Calu3 (cell line): ENCODE results near the gene CLASP1. TPM values are rescaled to one million over a fixed set of nuclear protein-coding genes. Genes with fewer than 3 reads are reported as not detected.

Experiments used
- BruUV-seq: library from RNA; stranded (reverse); fragments of 400-500 nt; replicated peaks from 2 replicates; lab custom pipeline; 2021; lab: Mats Ljungman, UMichigan
- CTCF ChIA-PET: fragments of 300-600 bp; sonication (Branson Sonifier 250); formaldehyde crosslinking; loops from one replicate; lab custom pipeline; 2022; ENCODE audit warnings: antibody characterized with exemption; lab: Charles Lee
- DNase-seq: peaks from one replicate; pipeline ENCODE4 v3.0.0; 2022
- H3K27ac Mint-ChIP-seq: one replicate; pipeline ENCODE4 v1.8.0; 2022; ENCODE audit warnings: mixed read lengths; ENCODE audit not compliant: unreplicated experiment
- H3K27me3 Mint-ChIP-seq: one replicate; pipeline ENCODE4 v1.8.0; 2022; ENCODE audit warnings: mixed read lengths; ENCODE audit not compliant: unreplicated experiment
- H3K36me3 Mint-ChIP-seq: one replicate; pipeline ENCODE4 v1.8.0; 2022; ENCODE audit warnings: mild to moderate bottlenecking, moderate library complexity, mixed read lengths; ENCODE audit not compliant: insufficient read depth, unreplicated experiment
- H3K4me1 Mint-ChIP-seq: one replicate; pipeline ENCODE4 v1.8.0; 2022; ENCODE audit warnings: mild to moderate bottlenecking, low read depth, mixed read lengths; ENCODE audit not compliant: unreplicated experiment
- H3K4me3 Mint-ChIP-seq: one replicate; pipeline ENCODE4 v1.8.0; 2022; ENCODE audit warnings: mild to moderate bottlenecking, low read depth, moderate library complexity, mixed read lengths; ENCODE audit not compliant: unreplicated experiment
- H3K9me3 Mint-ChIP-seq: one replicate; pipeline ENCODE4 v1.8.0; 2022; ENCODE audit warnings: low read depth, mixed read lengths; ENCODE audit not compliant: unreplicated experiment
- intact Hi-C: fragments of 100-400 bp; cut with micrococcal nuclease; formaldehyde crosslinking; loops from one replicate; pipeline ENCODE4 v1.10.0; 2022; ENCODE audit not compliant: unreplicated experiment
- total RNA-seq: library from RNA; stranded (reverse); gene quantifications from 2 replicates; pipeline ENCODE4 v1.2.3, GENCODE V29; 2022
- TF ChIP-seq, protein P1 (sequence below): fragments of 200-600 bp; IDR thresholded peaks from one replicate; pipeline ENCODE4 v1.8.0; 2022; ENCODE audit warnings: antibody characterized with exemption; ENCODE audit not compliant: unreplicated experiment

CLASP1 gene
- total RNA-seq, 1 experiment from 2014 or later = 59.7 TPM

DNA sequence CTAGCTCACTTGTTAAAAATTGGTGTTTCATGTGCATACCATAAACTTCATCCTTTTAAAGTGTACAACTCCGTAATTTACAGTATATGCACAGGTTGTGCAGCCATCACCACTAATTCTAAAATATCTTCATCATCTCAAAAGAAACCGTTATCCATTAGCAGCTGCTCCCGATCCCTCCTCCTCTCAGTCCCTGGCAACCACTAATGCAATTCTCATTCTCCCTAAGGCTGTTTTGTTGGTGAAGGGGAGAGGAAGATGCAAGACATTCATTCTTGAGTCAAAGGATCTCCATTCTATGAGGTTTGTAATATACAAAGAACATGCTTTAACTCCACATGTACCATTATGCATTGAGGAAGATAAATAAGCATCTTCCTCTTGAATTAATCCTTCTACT, 70.0 kb downstream of the CLASP1 start:
- H3K27me3 Mint-ChIP-seq = no peaks in the 10 kb centered on the region
- BruUV-seq = no TSS peak
- H3K9me3 Mint-ChIP-seq = no peaks in the 10 kb centered on the region
- CTCF ChIA-PET = interaction anchor here (0.6 kb wide), 1 partner anchor 683 kb away, joined by 13 read pairs; no protein-coding TSS in a partner anchor
- peaks cover 9% of the 10 kb centered on the region for H3K4me1 Mint-ChIP-seq
- TF ChIP-seq, protein P1, sequence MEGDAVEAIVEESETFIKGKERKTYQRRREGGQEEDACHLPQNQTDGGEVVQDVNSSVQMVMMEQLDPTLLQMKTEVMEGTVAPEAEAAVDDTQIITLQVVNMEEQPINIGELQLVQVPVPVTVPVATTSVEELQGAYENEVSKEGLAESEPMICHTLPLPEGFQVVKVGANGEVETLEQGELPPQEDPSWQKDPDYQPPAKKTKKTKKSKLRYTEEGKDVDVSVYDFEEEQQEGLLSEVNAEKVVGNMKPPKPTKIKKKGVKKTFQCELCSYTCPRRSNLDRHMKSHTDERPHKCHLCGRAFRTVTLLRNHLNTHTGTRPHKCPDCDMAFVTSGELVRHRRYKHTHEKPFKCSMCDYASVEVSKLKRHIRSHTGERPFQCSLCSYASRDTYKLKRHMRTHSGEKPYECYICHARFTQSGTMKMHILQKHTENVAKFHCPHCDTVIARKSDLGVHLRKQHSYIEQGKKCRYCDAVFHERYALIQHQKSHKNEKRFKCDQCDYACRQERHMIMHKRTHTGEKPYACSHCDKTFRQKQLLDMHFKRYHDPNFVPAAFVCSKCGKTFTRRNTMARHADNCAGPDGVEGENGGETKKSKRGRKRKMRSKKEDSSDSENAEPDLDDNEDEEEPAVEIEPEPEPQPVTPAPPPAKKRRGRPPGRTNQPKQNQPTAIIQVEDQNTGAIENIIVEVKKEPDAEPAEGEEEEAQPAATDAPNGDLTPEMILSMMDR = no peak
- no peak overlapping the region for H3K4me3 Mint-ChIP-seq
- intact Hi-C loops = no loop called here
- DNase-seq = no peak
- no peak overlapping the region for H3K27ac Mint-ChIP-seq
- no peaks in the 10 kb centered on the region for H3K36me3 Mint-ChIP-seq

GRCh38 chr2:121577381-121577780, 71.9 kb downstream of the CLASP1 start:
- no peak overlapping the region for H3K4me3 Mint-ChIP-seq
- no TSS peak for BruUV-seq
- peaks cover 9% of the 10 kb centered on the region for H3K4me1 Mint-ChIP-seq
- no peaks in the 10 kb centered on the region for H3K27me3 Mint-ChIP-seq
- peaks cover 6% of the 10 kb centered on the region for H3K36me3 Mint-ChIP-seq
- no peak for DNase-seq
- H3K9me3 Mint-ChIP-seq = no peaks in the 10 kb centered on the region
- TF ChIP-seq, protein P1 = no peak
- intact Hi-C loops = no loop called here
- CTCF ChIA-PET = interaction anchor here (2.1 kb wide), 1 partner anchor 10 kb away, joined by 5 read pairs; no protein-coding TSS in a partner anchor
- H3K27ac Mint-ChIP-seq = no peak overlapping the region

DNA sequence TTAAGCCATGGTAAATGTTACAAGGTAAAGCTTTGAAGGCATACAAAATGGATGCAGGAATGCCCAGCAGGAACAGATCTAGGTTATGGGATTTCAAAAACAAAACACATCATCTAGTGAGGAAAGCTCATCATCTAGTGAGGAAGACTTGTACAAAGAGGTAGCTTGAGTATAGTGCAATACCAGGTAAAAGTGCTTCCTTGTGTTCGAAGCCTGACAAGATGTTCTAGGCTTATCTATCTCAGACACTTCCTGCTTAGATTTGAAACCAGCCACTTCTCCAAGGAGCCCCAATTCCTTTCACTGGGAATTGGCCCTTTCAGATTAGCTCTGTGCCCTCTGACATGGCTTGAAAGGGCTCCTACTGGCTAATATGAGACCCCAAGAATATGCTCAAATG, 73.0 kb downstream of the CLASP1 start:
- no peaks in the 10 kb centered on the region for H3K27me3 Mint-ChIP-seq
- no TSS peak for BruUV-seq
- peaks cover 9% of the 10 kb centered on the region for H3K4me1 Mint-ChIP-seq
- intact Hi-C loops = no loop called here
- no peak overlapping the region for H3K4me3 Mint-ChIP-seq
- CTCF ChIA-PET = interaction anchor here (1.1 to 2.1 kb wide), 2 partner anchors 9 kb away, joined by 3 to 5 read pairs; no protein-coding TSS in a partner anchor
- H3K9me3 Mint-ChIP-seq = no peaks in the 10 kb centered on the region
- H3K27ac Mint-ChIP-seq = no peak overlapping the region
- peaks cover 17% of the 10 kb centered on the region for H3K36me3 Mint-ChIP-seq
- DNase-seq = no peak
- TF ChIP-seq, protein P1 = no peak

DNA sequence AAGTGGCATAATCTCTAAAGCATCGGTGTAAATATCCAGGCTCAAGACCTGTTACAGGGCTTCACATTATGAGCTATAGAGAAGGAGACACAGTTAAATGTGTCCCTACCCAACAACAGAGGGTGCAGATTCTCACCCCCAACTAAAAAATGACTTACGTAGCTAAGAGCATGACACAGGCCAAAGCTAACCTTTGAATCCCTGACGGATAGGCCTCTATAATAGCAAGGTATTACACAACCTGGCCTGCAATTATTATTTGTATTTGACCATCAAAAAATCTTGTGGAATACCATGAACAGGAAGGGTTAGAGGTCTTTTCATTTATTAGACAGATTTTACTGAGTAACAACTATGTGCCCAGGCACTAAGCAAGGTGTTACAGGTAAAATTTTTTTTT, 73.5 kb downstream of the CLASP1 start:
- intact Hi-C loops = no loop called here
- H3K4me3 Mint-ChIP-seq = no peak overlapping the region
- no peak overlapping the region for H3K27ac Mint-ChIP-seq
- CTCF ChIA-PET = interaction anchor here (1.1 to 2.1 kb wide), 2 partner anchors 8 to 9 kb away, joined by 3 to 5 read pairs; no protein-coding TSS in a partner anchor
- BruUV-seq = no TSS peak
- no peak for DNase-seq
- H3K4me1 Mint-ChIP-seq = peaks cover 4% of the 10 kb centered on the region
- no peaks in the 10 kb centered on the region for H3K27me3 Mint-ChIP-seq
- TF ChIP-seq, protein P1 = no peak
- H3K9me3 Mint-ChIP-seq = no peaks in the 10 kb centered on the region
- H3K36me3 Mint-ChIP-seq = peaks cover 17% of the 10 kb centered on the region
